Neural progenitor cell (in vitro differentiated cells): ENCODE results near the gene GLIS2.

ENCODE experiments used
- CTCF ChIP-seq: fragments of 200-600 bp; sonication (generic); IDR thresholded peaks from 2 replicates; pipeline ENCODE4 v1.5.1; 2017; ENCODE audit warnings: antibody characterized with exemption, mild to moderate bottlenecking
- EZH2 ChIP-seq: fragments of 200-600 bp; sonication (generic); IDR thresholded peaks from 2 replicates; pipeline ENCODE4 v1.6.1; 2017; ENCODE audit warnings: antibody characterized with exemption, mild to moderate bottlenecking, moderate library complexity

GRCh38 chr16:4360538-4361021, 44.7 kb downstream of the GLIS2 start:
- no peak for TF ChIP-seq CTCF
- TF ChIP-seq EZH2, result no peak
